Left lung (tissue), 10 donors: ENCODE results near the gene NR6A1. TPM values are rescaled to one million over a fixed set of nuclear protein-coding genes. Genes with fewer than 3 reads are reported as not detected.

Experiments
- ATAC-seq: fragments of 200-7000 bp; cut with Tn5 transposase; one replicate; pipeline ENCODE4 v1.9.1; 2020; ENCODE audit warnings: moderate library complexity
- DNase-seq, 4 donors: peaks; one replicate each; pipeline ENCODE4 v3.0.0-alpha.2; 2013 to 2020
- H3K27ac ChIP-seq, 2 donors: fragments of 200-600 bp; sonication (generic) in 1 of 2; one replicate each; pipeline versions ENCODE4 v1.5.0 to v1.8.0; 2020 to 2021
- H3K27me3 ChIP-seq, 2 donors: fragments of 200-600 bp; sonication (generic) in 1 of 2; one replicate each; pipeline versions ENCODE4 v1.5.0 to v1.8.0; 2020 to 2021
- H3K36me3 ChIP-seq, 2 donors: fragments of 200-600 bp; sonication (generic) in 1 of 2; one replicate each; pipeline versions ENCODE4 v1.5.0 to v1.8.0; 2020 to 2021
- H3K4me1 ChIP-seq, 2 donors: fragments of 200-600 bp; one replicate each; pipeline ENCODE4 v1.8.0; 2021
- H3K4me3 ChIP-seq, 2 donors: fragments of 200-600 bp; sonication (generic) in 1 of 2; one replicate each; pipeline versions ENCODE4 v1.5.0 to v1.8.0; 2020 to 2021; ENCODE audit warnings: mild to moderate bottlenecking in 1 of 2
- H3K9me3 ChIP-seq, 2 donors: fragments of 200-600 bp; sonication (generic) in 1 of 2; one replicate each; pipeline versions ENCODE4 v1.5.0 to v1.8.0; 2020 to 2021
- CTCF ChIP-seq, 2 donors: fragments of 200-600 bp; sonication (generic) in 1 of 2; IDR thresholded peaks; one replicate each; pipeline versions ENCODE4 v1.5.0 to v1.8.0; 2021; ENCODE audit warnings: antibody characterized with exemption in 2 of 2
- intact Hi-C, 2 donors: fragments of 100-400 bp; cut with DNase I; formaldehyde crosslinking; loops; one replicate each; pipeline versions ENCODE4 v1.11.2 to v1.14.2; 2022
- polyA plus RNA-seq, 6 donors: library from polyadenylated mRNA; unstranded; fragments of 120-200 nt; gene quantifications; one replicate each; pipeline ENCODE4 v1.2.1, GENCODE V29; 2013; ENCODE audit not compliant: insufficient read length in 6 of 6
- total RNA-seq, 2 donors: library from RNA; stranded (reverse); fragmentation: NEBNext Ultra II Directional; extraction: Animal tissue kit (Norgen Biotek cat#: 25700); gene quantifications; one replicate each; pipeline ENCODE4 v1.2.1, GENCODE V29; 2021
- donor health status: DM: no; HTN: yes; CAD: no.
- donor health status: DM: no; HTN: no; CAD: no.

The NR6A1 gene
- total and polyA plus RNA-seq, 8 donors = 1.2 to 4.1 (median 1.7) TPM

- peaks cover 0 to 3% of the 10 kb centered on the region in 2 donors for H3K4me1 ChIP-seq
- ATAC-seq (no peak), DNase-seq (no peak)
- TF ChIP-seq CTCF (IDR thresholded peaks at IDR 0.05) = no peak
- no peaks in the 10 kb centered on the region for H3K27me3 ChIP-seq
- no peaks in the 10 kb centered on the region for H3K9me3 ChIP-seq
- peaks cover 0 to 8% of the 10 kb centered on the region in 2 donors for H3K36me3 ChIP-seq
- no peak overlapping the region for H3K27ac ChIP-seq
- H3K4me3 ChIP-seq = no peak overlapping the region
- intact Hi-C loops = no loop called here
These were observed 229.3 kb downstream of the NR6A1 start for GRCh38 chr9:124541824-124542223.

- peaks cover 0 to 6% of the 10 kb centered on the region in 2 donors for H3K4me1 ChIP-seq
- H3K36me3 ChIP-seq = peaks cover 0 to 23% of the 10 kb centered on the region in 2 donors
- intact Hi-C loops = loop anchor here in 1 of 2 donors (5.0 kb wide), 1 partner anchor 121 kb away; the partner anchor contains the start of gene PSMB7
- ATAC-seq (no peak), DNase-seq (no peak)
- H3K4me3 ChIP-seq = no peak overlapping the region
- no peaks in the 10 kb centered on the region for H3K9me3 ChIP-seq
- no peak overlapping the region for H3K27ac ChIP-seq
- no peaks in the 10 kb centered on the region for H3K27me3 ChIP-seq
- TF ChIP-seq CTCF (IDR thresholded peaks at IDR 0.05) = no peak
These were observed 233.2 kb downstream of the NR6A1 start for GRCh38 chr9:124537926-124538325.

- ATAC-seq (no peak), DNase-seq (no peak)
- no peaks in the 10 kb centered on the region for H3K27me3 ChIP-seq
- no peak overlapping the region for H3K27ac ChIP-seq
- peaks cover 0 to 6% of the 10 kb centered on the region in 2 donors for H3K4me1 ChIP-seq
- intact Hi-C loops = loop anchor here in 1 of 2 donors (5.0 kb wide), 1 partner anchor 119 kb away; the partner anchor contains the start of gene PSMB7
- TF ChIP-seq CTCF (IDR thresholded peaks at IDR 0.05) = no peak
- peaks cover 0 to 24% of the 10 kb centered on the region in 2 donors for H3K36me3 ChIP-seq
- H3K9me3 ChIP-seq = no peaks in the 10 kb centered on the region
- no peak overlapping the region for H3K4me3 ChIP-seq
These were observed 235.3 kb downstream of the NR6A1 start for GRCh38 chr9:124535846-124536245.

- no peaks in the 10 kb centered on the region for H3K27me3 ChIP-seq
- TF ChIP-seq CTCF (IDR thresholded peaks at IDR 0.05) = no peak
- H3K4me1 ChIP-seq = peaks cover 0 to 6% of the 10 kb centered on the region in 2 donors
- H3K36me3 ChIP-seq = peaks cover 0 to 20% of the 10 kb centered on the region in 2 donors
- DNase-seq (no peak), ATAC-seq (no peak)
- no peak overlapping the region for H3K4me3 ChIP-seq
- intact Hi-C loops = no loop called here
- H3K27ac ChIP-seq = no peak overlapping the region
- no peaks in the 10 kb centered on the region for H3K9me3 ChIP-seq
These were observed 238.2 kb downstream of the NR6A1 start for GRCh38 chr9:124532897-124533296.

- no peaks in the 10 kb centered on the region for H3K9me3 ChIP-seq
- H3K27ac ChIP-seq = no peak overlapping the region
- peaks cover 0 to 22% of the 10 kb centered on the region in 2 donors for H3K36me3 ChIP-seq
- DNase-seq (no peak), ATAC-seq (no peak)
- intact Hi-C loops = no loop called here
- H3K4me1 ChIP-seq = no peaks in the 10 kb centered on the region
- TF ChIP-seq CTCF (IDR thresholded peaks at IDR 0.05) = no peak
- no peaks in the 10 kb centered on the region for H3K27me3 ChIP-seq
- H3K4me3 ChIP-seq = no peak overlapping the region
These were observed 240.0 kb downstream of the NR6A1 start for GRCh38 chr9:124531115-124531514.
